HepG2 (cell line): ENCODE data around the gene BMP8A. TPM values are rescaled to one million over a fixed set of nuclear protein-coding genes. Genes with fewer than 3 reads are reported as not detected.
"Not testable (repeated sequence)": the region's sequence is repeated elsewhere in the genome, so short reads cannot be mapped to it uniquely, and the experiment has no call there.

ENCODE experiments used
- ATAC-seq: fragments of 200-7000 bp; cut with Tn5 transposase; 3 replicates; pipeline ENCODE4 v1.9.1; 2020; ENCODE audit warnings: mild to moderate bottlenecking, moderate library complexity
- BruUV-seq: library from RNA; stranded (reverse); fragments of 400-500 nt; replicated peaks from 2 replicates; lab custom pipeline; 2021; lab: Mats Ljungman, UMichigan
- CTCF ChIA-PET: fragments of 300-600 bp; formaldehyde crosslinking; extraction: SDS; loops from one replicate; lab custom pipeline; 2021; ENCODE audit warnings: low total read pairs, inconsistent platforms, low intra/inter-chr PET ratio; lab: Yijun Ruan, JAX
- POLR2A ChIA-PET: fragments of 350-600 bp; sonication (Branson Sonifier 250); formaldehyde crosslinking; loops from one replicate; lab custom pipeline; 2020; ENCODE audit warnings: antibody characterized with exemption, inconsistent platforms; lab: Yijun Ruan, JAX
- DNase-seq: peaks from one replicate; pipeline ENCODE4 v3.0.0-alpha.2; 2015; ENCODE audit warnings: low spot score
- FAIRE-seq: peaks from 3 replicates; lab custom pipeline; 2011; peaks lifted over from hg19 to GRCh38; lab: Jason Lieb, UNC
- H2AFZ ChIP-seq: one replicate; pipeline ENCODE4 v1.6.1; 2011; ENCODE audit warnings: low read length, inconsistent platforms
- H3K27ac ChIP-seq: fragments of 300-600 bp; 3 replicates; pipeline ENCODE4 v1.8.0; 2011; ENCODE audit warnings: mixed run types, mild to moderate bottlenecking, mixed read lengths, low read length, inconsistent platforms; ENCODE audit not compliant: insufficient read depth; ENCODE audit errors: extremely low read length
- H3K27me3 ChIP-seq, 2 experiments: fragments of 200-600 bp in 1 of 2; 2 replicates in 1 of 2; 3 replicates in 1 of 2; pipeline versions ENCODE4 v1.6.0 to v1.8.0; 2011; ENCODE audit warnings: low read length in 2 of 2, mild to moderate bottlenecking in 2 of 2, moderate library complexity in 2 of 2, inconsistent platforms in 1 of 2; ENCODE audit not compliant: insufficient read depth in 2 of 2, control insufficient read depth in 1 of 2
- H3K36me3 ChIP-seq, 2 experiments: fragments of 200-600 bp in 1 of 2; replicated peaks in 1 of 2; 2 replicates in 1 of 2; 3 replicates in 1 of 2; pipeline versions ENCODE4 v1.5.1 to v1.8.0; 2011; ENCODE audit warnings: low read length in 2 of 2, inconsistent platforms in 1 of 2; ENCODE audit not compliant: insufficient read depth in 2 of 2, control insufficient read depth in 1 of 2
- H3K4me1 ChIP-seq: 2 replicates; pipeline ENCODE4 v1.5.1; 2012; ENCODE audit warnings: low read length, inconsistent platforms; ENCODE audit not compliant: insufficient read depth
- H3K4me2 ChIP-seq: 2 replicates; pipeline ENCODE4 v1.6.0; 2011; ENCODE audit warnings: low read depth, low read length, inconsistent platforms
- H3K4me3 ChIP-seq, 3 experiments: fragments of 200-600 bp in 1 of 3; sonication (generic), shearing (Covaris generic) in 1 of 3; replicated peaks in 1 of 3; 2 replicates each; pipeline ENCODE4 v1.5.1; 2011 to 2016; ENCODE audit warnings: low read length in 3 of 3, inconsistent platforms in 2 of 3, low read depth in 2 of 3, mild to moderate bottlenecking in 2 of 3, control low read depth in 1 of 3, mixed read lengths in 1 of 3; ENCODE audit not compliant: insufficient read depth in 1 of 3
- H3K79me2 ChIP-seq: one replicate; pipeline ENCODE4 v1.6.1; 2011; ENCODE audit warnings: low read length, inconsistent platforms; ENCODE audit not compliant: insufficient read depth
- H3K9ac ChIP-seq: 2 replicates; pipeline ENCODE4 v1.6.0; 2011; ENCODE audit warnings: mild to moderate bottlenecking, low read depth, low read length, inconsistent platforms; ENCODE audit not compliant: insufficient read depth
- H3K9me3 ChIP-seq: 2 replicates; pipeline ENCODE4 v1.5.1; 2012; ENCODE audit warnings: mild to moderate bottlenecking, low read length
- H4K20me1 ChIP-seq: 2 replicates; pipeline ENCODE4 v1.6.0; 2011; ENCODE audit warnings: inconsistent platforms, mild to moderate bottlenecking, low read length, moderate library complexity; ENCODE audit not compliant: insufficient read depth
- PRDM10 ChIP-seq: sonication (generic); formaldehyde crosslinking; IDR thresholded peaks from 2 replicates; pipeline ENCODE4 v1.4.0; 2020; ENCODE audit warnings: low read depth, missing genetic modification reagents
- TBL1XR1 ChIP-seq: fragments of 150-350 bp; IDR thresholded peaks from 2 replicates; pipeline ENCODE4 v1.6.1; 2014; ENCODE audit warnings: borderline replicate concordance, low read length; ENCODE audit not compliant: partially characterized antibody
- THAP11 ChIP-seq: IDR thresholded peaks from 2 replicates; pipeline ENCODE4 v1.6.1; 2016; ENCODE audit warnings: missing biosample characterization, missing genetic modification reagents
- ZBTB7A ChIP-seq: sonication (generic); formaldehyde crosslinking; IDR thresholded peaks from 2 replicates; pipeline ENCODE4 v1.8.0; 2022; ENCODE audit warnings: mild to moderate bottlenecking, missing genetic modification reagents
- ZNF121 ChIP-seq: sonication (generic); formaldehyde crosslinking; IDR thresholded peaks from 2 replicates; pipeline ENCODE4 v1.5.0; 2020; ENCODE audit warnings: mild to moderate bottlenecking, missing genetic modification reagents
- ZNF282 ChIP-seq: fragments of 450-650 bp; IDR thresholded peaks from 2 replicates; pipeline ENCODE4 v1.6.1; 2018; ENCODE audit not compliant: partially characterized antibody
- ZNF501 ChIP-seq: sonication (generic); formaldehyde crosslinking; IDR thresholded peaks from 2 replicates; pipeline ENCODE4 v1.5.1; 2020; ENCODE audit warnings: mild to moderate bottlenecking, moderate library complexity, missing genetic modification reagents
- WGBS: methylation state at CpG from one replicate; pipeline ENCODE4 v1.1.6; 2017; ENCODE audit warnings: low lambda C conversion rate; 5-methylcytosine and 5-hydroxymethylcytosine counted together
- in situ Hi-C: cut with HindIII; loops from 2 replicates; pipeline ENCODE4 v1.10.0; 2017; ENCODE audit warnings: low pct_unique_long_range_greater_than_20kb; ENCODE audit not compliant: extremely low pct_ligation_motif_present
- intact Hi-C: fragments of 100-400 bp; cut with micrococcal nuclease; formaldehyde crosslinking; loops from one replicate; pipeline ENCODE4 v1.10.0; 2022; ENCODE audit not compliant: unreplicated experiment
- polyA plus RNA-seq, 8 experiments: library from polyadenylated mRNA; depleted of rRNA in 3 of 8; stranded (reverse) in 7 of 8; unstranded in 1 of 8; fragments of >200 nt; fragmentation: Illumina TruSeq in 4 of 8; extraction: Trizol in 4 of 8; gene quantifications; 2 replicates each; pipeline versions ENCODE4 v1.2.1 to v1.2.3, GENCODE V29; 2011 to 2016; ENCODE audit warnings: low read depth in 4 of 8, missing spikeins in 1 of 8, mixed read lengths in 1 of 8; ENCODE audit not compliant: insufficient read depth in 1 of 8
- total RNA-seq, 5 experiments: library from RNA; depleted of rRNA; stranded (reverse); fragments of >200 nt; fragmentation: Illumina TruSeq; extraction: Trizol; gene quantifications; 2 replicates each; pipeline ENCODE4 v1.2.3, GENCODE V29; 2016; ENCODE audit warnings: low read depth in 1 of 5

The BMP8A gene
- total and polyA plus RNA-seq, 2 of the 13 experiments (the other 11 are each of a cell fraction or from before 2014, with no cell fraction given): 0.05 TPM; not detected in 1

- Histone ChIP-seq H3K36me3 (peaks cover 45 to 81% of the 10 kb centered on the region in 2 experiments), H3K9me3 (no peaks in the 10 kb centered on the region), H3K27me3 (no peaks in the 10 kb centered on the region), H2AFZ (no peak overlapping the region)
- TF ChIP-seq ZNF121 (CRISPR knock-in tag) (0 out of 2 replicates have a peak, but pooled peaks have one; percentile 35), TBL1XR1 (no peak), ZNF501 (CRISPR knock-in tag) (no peak)
- TF ChIP-seq, all 625 proteins: peak for 1
- DNase-seq (no peak), ATAC-seq (no peak), FAIRE-seq (no peak)
- no TSS peak for BruUV-seq
- ChIA-PET CTCF (no interaction called here), POLR2A (no interaction called here)
- Histone ChIP-seq H3K79me2 (no peaks in the 10 kb centered on the region), H4K20me1 (no peaks in the 10 kb centered on the region; the same call in 1 of the 2 replicates), H3K4me2 (no peak overlapping the region), H3K4me3 (no peak overlapping the region), H3K27ac (no peak overlapping the region), H3K9ac (no peak overlapping the region), H3K4me1 (no peaks in the 10 kb centered on the region)
- in situ Hi-C loops (no loop called here), intact Hi-C loops (no loop called here)
- WGBS: 94% methylated on average over 2 of the region's 2 CpGs
Observed at GRCh38 chr1:39445573-39445972, 45.9 kb upstream of the BMP8A start.

GRCh38 chr1:39446986-39447567 is 44.4 kb upstream of the BMP8A start:
- H3K9me3 ChIP-seq: no peaks in the 10 kb centered on the region
- H3K79me2 ChIP-seq: no peaks in the 10 kb centered on the region
- ChIA-PET CTCF (no interaction called here), POLR2A (no interaction called here)
- H3K9ac ChIP-seq: no peak overlapping the region
- no peak overlapping the region for H3K27ac ChIP-seq
- H3K4me3 ChIP-seq: no peak overlapping the region
- H3K4me1 ChIP-seq: peaks cover 6% of the 10 kb centered on the region; the same call in 1 of the 2 replicates
- TF ChIP-seq THAP11 (CRISPR knock-in tag): no peak
- TF ChIP-seq PRDM10: no peak
- no peak for TF ChIP-seq ZBTB7A
- no peak for TF ChIP-seq ZNF282
- H3K27me3 ChIP-seq: no peaks in the 10 kb centered on the region
- H4K20me1 ChIP-seq: no peaks in the 10 kb centered on the region; the same call in 1 of the 2 replicates
- ATAC-seq (no peak), FAIRE-seq (no peak), DNase-seq (no peak)
- in situ Hi-C loops (no loop called here), intact Hi-C loops (no loop called here)
- 96% methylated on average over 5 of the region's 5 CpGs for WGBS
- H3K4me2 ChIP-seq: no peak overlapping the region
- H3K36me3 ChIP-seq: peaks cover 48 to 83% of the 10 kb centered on the region in 2 experiments
- H2AFZ ChIP-seq: no peak overlapping the region
- BruUV-seq: no TSS peak

GRCh38 chr1:39450041-39450440 is 41.4 kb upstream of the BMP8A start:
- H3K4me1 ChIP-seq, H3K4me2 ChIP-seq, H3K9me3 ChIP-seq, H3K27me3 ChIP-seq, in situ Hi-C loops, H3K4me3 ChIP-seq, DNase-seq, H4K20me1 ChIP-seq, intact Hi-C loops, H3K27ac ChIP-seq, CTCF ChIA-PET, H3K9ac ChIP-seq, H2AFZ ChIP-seq, ATAC-seq, BruUV-seq, POLR2A ChIA-PET, H3K79me2 ChIP-seq, FAIRE-seq: not testable (repeated sequence)
- peaks cover 43 to 87% of the 10 kb centered on the region in 2 experiments for H3K36me3 ChIP-seq
- 86% methylated on average over 4 of the region's 4 CpGs for WGBS
